ENCODE results near the gene RRAGD.

Gene RRAGD

DNA sequence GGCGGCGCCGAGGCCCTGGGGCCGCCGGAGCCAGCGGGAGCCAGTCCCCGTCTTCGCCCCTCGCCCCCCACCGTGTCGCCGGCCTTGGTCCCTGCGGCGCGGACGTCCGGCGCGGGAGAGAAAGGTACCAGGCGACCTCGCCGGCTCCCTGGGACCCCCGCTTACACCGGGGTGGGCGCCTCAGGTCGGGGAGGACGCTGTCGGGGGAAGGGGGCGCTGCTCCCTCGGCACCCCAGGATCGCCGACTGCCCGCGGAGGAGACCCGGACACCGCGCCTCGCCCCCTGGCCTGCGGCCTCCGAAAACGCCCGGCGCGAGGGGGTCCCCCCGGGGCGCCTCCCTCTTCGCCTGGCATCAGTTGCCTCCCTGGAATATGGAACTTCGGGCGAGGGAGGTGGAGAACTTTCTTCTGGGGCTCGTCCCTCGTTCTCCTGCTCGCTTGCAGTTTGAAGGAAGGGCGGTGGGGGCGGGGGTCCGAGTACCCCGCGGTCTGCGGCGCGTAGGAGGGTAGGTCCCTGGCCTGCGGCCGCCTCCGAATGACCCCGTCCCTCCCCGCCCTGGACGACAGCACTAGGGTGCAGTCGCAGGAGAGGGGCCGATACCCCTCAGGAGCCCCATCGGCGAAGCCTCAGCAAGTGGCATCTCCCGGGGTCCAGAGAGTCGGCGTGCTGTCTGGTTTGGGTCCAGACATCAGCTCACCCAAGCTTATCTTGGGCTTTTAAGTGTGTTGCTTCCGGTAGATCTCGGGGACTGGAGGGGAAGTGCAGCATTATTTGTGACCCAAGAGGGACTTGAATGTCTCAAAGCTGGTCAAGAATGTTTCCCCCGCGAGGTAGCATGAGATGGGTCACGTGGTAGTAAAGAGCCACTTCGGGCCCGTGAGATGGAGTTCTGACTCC, 21.4 kb upstream of the RRAGD start:
- TF ChIP-seq, protein P1, sequence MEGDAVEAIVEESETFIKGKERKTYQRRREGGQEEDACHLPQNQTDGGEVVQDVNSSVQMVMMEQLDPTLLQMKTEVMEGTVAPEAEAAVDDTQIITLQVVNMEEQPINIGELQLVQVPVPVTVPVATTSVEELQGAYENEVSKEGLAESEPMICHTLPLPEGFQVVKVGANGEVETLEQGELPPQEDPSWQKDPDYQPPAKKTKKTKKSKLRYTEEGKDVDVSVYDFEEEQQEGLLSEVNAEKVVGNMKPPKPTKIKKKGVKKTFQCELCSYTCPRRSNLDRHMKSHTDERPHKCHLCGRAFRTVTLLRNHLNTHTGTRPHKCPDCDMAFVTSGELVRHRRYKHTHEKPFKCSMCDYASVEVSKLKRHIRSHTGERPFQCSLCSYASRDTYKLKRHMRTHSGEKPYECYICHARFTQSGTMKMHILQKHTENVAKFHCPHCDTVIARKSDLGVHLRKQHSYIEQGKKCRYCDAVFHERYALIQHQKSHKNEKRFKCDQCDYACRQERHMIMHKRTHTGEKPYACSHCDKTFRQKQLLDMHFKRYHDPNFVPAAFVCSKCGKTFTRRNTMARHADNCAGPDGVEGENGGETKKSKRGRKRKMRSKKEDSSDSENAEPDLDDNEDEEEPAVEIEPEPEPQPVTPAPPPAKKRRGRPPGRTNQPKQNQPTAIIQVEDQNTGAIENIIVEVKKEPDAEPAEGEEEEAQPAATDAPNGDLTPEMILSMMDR (conservative IDR thresholded peaks at IDR 0.05): peak; percentile 27
- peak overlapping the region; percentile 86; the same call in 1 of the 2 replicates for H3K27ac ChIP-seq

DNA sequence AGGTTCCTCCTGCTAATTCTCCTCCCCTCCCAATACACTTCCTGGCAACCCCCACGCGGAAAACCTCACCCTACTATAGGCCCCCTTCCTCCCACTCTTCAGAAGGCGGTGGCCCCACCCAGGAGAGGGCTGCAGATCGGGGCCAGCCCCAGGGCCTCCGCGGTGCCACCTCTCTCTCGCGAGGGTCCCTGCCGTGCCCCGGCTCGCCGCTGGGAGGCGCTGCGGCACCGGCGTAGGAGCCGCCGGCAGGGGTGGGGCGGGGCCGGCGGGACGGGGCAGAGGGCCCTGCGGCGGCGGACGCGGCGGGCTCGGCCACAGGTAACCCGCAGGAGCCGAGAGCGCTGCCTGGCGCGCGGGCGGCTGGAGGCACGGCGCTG, 20.8 kb upstream of the RRAGD start, which contains the start of gene ANKRD6:
Gene ANKRD6 (plus strand): TSS at position 278 of the 377 bp plus-strand sequence. CDS start 133,825 bp downstream, outside the sequence.
- H3K27ac ChIP-seq: peak within 1 kb of the TSS; percentile 86; the same call in 1 of the 2 replicates
- TF ChIP-seq, protein P1 (conservative IDR thresholded peaks at IDR 0.05): peak; percentile 96

DNA sequence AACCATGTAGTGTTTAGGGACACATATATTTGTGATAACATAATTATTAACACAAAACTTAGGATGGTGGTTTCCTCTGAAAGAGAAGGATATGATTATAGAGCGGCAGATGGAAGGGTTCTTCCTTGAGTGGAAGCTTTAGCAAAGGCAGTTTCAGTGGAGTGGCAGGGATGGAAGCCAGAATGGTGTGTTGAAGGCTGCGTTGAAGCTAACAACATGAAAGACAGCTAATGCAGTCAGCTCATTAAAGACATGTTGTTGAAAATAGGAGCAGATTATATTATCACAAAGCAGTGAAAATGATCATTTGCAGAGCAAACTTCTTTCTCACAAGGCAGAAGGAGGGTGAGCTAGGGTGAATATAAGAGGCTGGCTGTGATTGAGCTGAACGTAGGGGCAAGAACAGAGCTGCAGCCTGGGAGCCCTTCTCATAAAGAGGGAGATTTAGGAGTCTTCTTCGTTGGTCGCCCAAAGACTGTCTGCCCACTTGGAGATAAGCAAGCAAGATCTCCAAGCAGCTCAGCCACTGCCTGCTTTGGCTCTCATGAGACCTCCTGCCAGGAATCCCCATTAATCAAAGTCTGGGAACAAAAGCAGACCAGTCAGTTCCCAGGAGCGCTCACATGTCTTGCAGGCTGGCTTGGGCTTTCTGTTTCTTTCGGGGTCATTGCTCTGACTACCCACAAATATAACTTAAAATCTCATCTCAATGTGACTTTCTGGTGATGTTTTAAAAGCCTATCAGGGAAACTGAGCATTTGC, 18.3 kb upstream of the RRAGD start:
- H3K27ac ChIP-seq: no peak overlapping the region

DNA sequence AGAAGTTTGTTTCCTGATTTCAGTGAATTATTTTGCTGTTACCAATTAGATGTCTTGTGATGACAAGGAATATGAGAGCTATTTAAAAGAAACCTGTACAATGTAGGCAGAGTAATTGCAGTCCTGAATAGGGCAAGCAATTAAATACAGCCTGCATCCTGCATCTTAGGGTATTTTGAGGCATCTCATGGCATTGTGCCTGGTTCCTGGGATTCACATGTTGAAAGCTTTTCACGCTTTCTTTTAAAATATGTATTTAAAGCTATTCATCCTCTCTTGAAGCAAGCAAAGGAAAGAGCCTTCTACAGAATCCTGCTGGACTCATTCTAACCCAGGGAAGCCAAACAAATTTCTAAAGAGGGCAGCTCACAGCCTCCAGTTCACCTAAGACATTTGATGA, 4.7 kb upstream of the RRAGD start:
- H3K27ac ChIP-seq: no peak overlapping the region
- TF ChIP-seq, protein P1 (conservative IDR thresholded peaks at IDR 0.05): no peak

More for the DNA sequence above, 18.3 kb upstream of the RRAGD start:
- TF ChIP-seq, protein P1 (conservative IDR thresholded peaks at IDR 0.05): no peak

DNA sequence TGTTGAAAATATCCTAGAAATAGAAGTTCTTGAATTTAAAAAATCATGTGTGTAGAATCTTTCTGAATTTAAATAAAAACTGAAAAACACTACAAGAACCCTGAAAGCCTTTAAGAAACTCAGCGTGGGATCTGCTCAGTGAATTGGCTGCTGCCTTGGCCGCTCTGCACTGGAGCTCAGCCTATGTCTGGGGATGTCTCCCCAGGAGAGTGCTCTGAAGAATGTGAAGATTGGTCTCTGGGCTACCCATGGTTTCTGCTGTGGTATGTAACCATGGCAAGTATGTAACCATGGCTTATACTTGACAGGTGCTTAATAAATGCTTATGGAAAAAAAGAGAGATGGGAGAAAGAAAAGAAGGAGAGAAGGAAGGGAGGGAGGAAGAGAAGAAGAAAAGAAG, 3.1 kb upstream of the RRAGD start:
- TF ChIP-seq, protein P1 (conservative IDR thresholded peaks at IDR 0.05): no peak

DNA sequence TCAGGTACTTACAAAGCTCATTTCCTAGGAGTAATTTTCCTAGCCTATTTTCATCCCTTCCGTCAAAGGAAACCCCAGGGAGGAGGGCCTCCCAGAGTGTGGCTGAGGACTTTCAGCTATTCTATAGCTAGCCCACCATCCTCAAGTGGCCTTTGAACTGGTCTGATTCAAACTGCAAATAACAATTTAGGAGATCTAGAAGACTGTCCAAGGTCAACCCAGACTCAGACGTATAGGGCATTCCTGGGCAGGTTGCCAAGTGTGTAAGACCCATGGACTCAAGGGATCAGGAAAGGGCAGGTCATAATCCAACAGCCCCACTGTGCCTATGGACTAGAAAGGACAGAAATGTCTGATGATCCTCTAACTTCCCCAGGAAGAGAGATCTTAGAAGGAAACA, 2.1 kb upstream of the RRAGD start:
- TF ChIP-seq, protein P1 (conservative IDR thresholded peaks at IDR 0.05): no peak
- peak overlapping the region; percentile 94 for H3K27ac ChIP-seq

More for the DNA sequence above, 3.1 kb upstream of the RRAGD start:
- no peak overlapping the region for H3K27ac ChIP-seq

DNA sequence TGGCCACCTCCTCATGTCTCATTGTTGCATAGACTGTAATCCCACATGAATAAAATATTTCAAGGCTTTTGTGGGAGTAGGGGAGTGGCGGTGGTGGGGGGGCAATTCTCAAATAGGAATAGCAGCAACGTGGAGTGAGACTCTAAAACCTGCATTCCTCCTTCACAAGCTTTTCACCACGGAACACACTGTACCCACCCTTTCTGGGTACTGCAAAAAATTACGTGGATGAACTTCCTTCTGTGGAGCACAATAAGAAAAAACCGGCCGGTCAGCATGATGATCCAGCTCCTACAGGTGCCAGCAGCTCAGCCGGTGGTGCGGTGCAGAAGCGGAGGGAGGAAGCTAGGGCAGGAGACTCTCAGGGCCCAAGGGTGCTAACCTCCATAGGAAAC, 930 bp upstream of the RRAGD start:
- peak overlapping the region; percentile 94 for H3K27ac ChIP-seq
- TF ChIP-seq, protein P1 (conservative IDR thresholded peaks at IDR 0.05): no peak

Measured in VCaP (cell line).